ENCODE data around the gene COG7. TPM values are rescaled to one million over a fixed set of nuclear protein-coding genes. Genes with fewer than 3 reads are reported as not detected.

Gene COG7
- total and polyA plus RNA-seq, 2 of the 13 experiments (the other 11 are each of a cell fraction or from before 2014, with no cell fraction given) = 12.6 to 54.5 TPM

- TF ChIP-seq ZNF598 (CRISPR knock-in tag; IDR thresholded peaks at IDR 0.05; ENCODE audit: borderline replicate concordance) (peak; percentile 99), ZNF33B (CRISPR knock-in tag; IDR thresholded peaks at IDR 0.05) (peak; percentile 96; the same call in 1 of the 2 replicates), ZBTB1 (CRISPR knock-in tag; IDR thresholded peaks at IDR 0.05; ENCODE audit: borderline replicate concordance) (0 out of 2 replicates have a peak, but pooled peaks have one; percentile 29), ZNF235 (CRISPR knock-in tag; IDR thresholded peaks at IDR 0.05; ENCODE audit: borderline replicate concordance) (peak; percentile 86), YEATS4 (CRISPR knock-in tag; IDR thresholded peaks at IDR 0.05; ENCODE audit: borderline replicate concordance) (peak; percentile 100), ELF3 (CRISPR knock-in tag; IDR thresholded peaks at IDR 0.05) (peak; percentile 90; the same call in 1 of the 2 replicates), SIX4 (CRISPR knock-in tag; IDR thresholded peaks at IDR 0.05) (peak; percentile 75), ZNF609 (CRISPR knock-in tag; IDR thresholded peaks at IDR 0.05; ENCODE audit: borderline replicate concordance) (peak; percentile 81), ZNF784 (CRISPR knock-in tag; IDR thresholded peaks at IDR 0.05; ENCODE audit: borderline replicate concordance) (peak; percentile 98), YY1 (IDR thresholded peaks at IDR 0.05; ENCODE audit: insufficient read depth, insufficient replicate concordance, low read depth, low read length) (peak; percentile 66), ZBTB49 (CRISPR knock-in tag; IDR thresholded peaks at IDR 0.05; ENCODE audit: borderline replicate concordance) (peak; percentile 82; the same call in 1 of the 2 replicates), ZNF614 (CRISPR knock-in tag; IDR thresholded peaks at IDR 0.05; ENCODE audit: borderline replicate concordance) (peak; percentile 93; the same call in 1 of the 2 replicates), ZNF260 (CRISPR knock-in tag; IDR thresholded peaks at IDR 0.05; ENCODE audit: borderline replicate concordance, low read depth) (peak; percentile 39; the same call in 1 of the 2 replicates), CCDC6 (CRISPR knock-in tag; IDR thresholded peaks at IDR 0.05) (peak; percentile 99), ZNF34 (CRISPR knock-in tag; IDR thresholded peaks at IDR 0.05; ENCODE audit: borderline replicate concordance) (no peak), BHLHE40 (IDR thresholded peaks at IDR 0.05; ENCODE audit: low read length) (no peak), ESRRA (CRISPR knock-in tag; IDR thresholded peaks at IDR 0.05; ENCODE audit: low read depth) (peak; percentile 91), ZNF207 (IDR thresholded peaks at IDR 0.05; ENCODE audit: borderline replicate concordance) (no peak), THAP7 (CRISPR knock-in tag; IDR thresholded peaks at IDR 0.05) (peak; percentile 88), ARNTL (CRISPR knock-in tag; IDR thresholded peaks at IDR 0.05) (peak; percentile 84)
These were observed at the start of gene COG7 (continued) for GRCh38 chr16:23452572-23453337.

Measured in HepG2 (cell line).